HG03565 (cell line): ENCODE measurements around the gene ADAM12.
"Not testable (repeated sequence)": the region's sequence is repeated elsewhere in the genome, so short reads cannot be mapped to it uniquely, and the experiment has no call there.

Source experiments
- ATAC-seq: cut with Tn5 transposase; IDR thresholded peaks from one replicate; pipeline ENCODE4 v1.9.1; 2021; ENCODE audit warnings: mild to moderate bottlenecking, moderate library complexity; ENCODE audit not compliant: unreplicated experiment

Gene ADAM12

GRCh38 chr10:126375299-126375698 is 13.0 kb downstream of the ADAM12 start:
- ATAC-seq: no peak

GRCh38 chr10:126374435-126374834 is 13.8 kb downstream of the ADAM12 start:
- no peak for ATAC-seq

- ATAC-seq: no peak
Observed at GRCh38 chr10:126373972-126374371, 14.3 kb downstream of the ADAM12 start.

GRCh38 chr10:126373147-126373546 is 15.1 kb downstream of the ADAM12 start:
- ATAC-seq: no peak

- no peak for ATAC-seq
Observed at GRCh38 chr10:126372396-126372795, 15.9 kb downstream of the ADAM12 start.

GRCh38 chr10:126369125-126369710 is 19.1 kb downstream of the ADAM12 start:
- no peak for ATAC-seq

- ATAC-seq: no peak
Observed at GRCh38 chr10:126357169-126357568, 31.1 kb downstream of the ADAM12 start.

GRCh38 chr10:126353666-126354065 is 34.6 kb downstream of the ADAM12 start:
- ATAC-seq: no peak

GRCh38 chr10:126352453-126352852 is 35.8 kb downstream of the ADAM12 start:
- ATAC-seq: no peak

GRCh38 chr10:126351021-126351420 is 37.3 kb downstream of the ADAM12 start:
- no peak for ATAC-seq

- ATAC-seq: no peak
Observed at GRCh38 chr10:126350216-126350992, 37.9 kb downstream of the ADAM12 start.

GRCh38 chr10:126349676-126350075 is 38.6 kb downstream of the ADAM12 start:
- ATAC-seq: no peak

- no peak for ATAC-seq
Observed at GRCh38 chr10:126349101-126349500, 39.2 kb downstream of the ADAM12 start.

GRCh38 chr10:126343496-126343895 is 44.8 kb downstream of the ADAM12 start:
- ATAC-seq: not testable (repeated sequence)

GRCh38 chr10:126342680-126343079 is 45.6 kb downstream of the ADAM12 start:
- no peak for ATAC-seq

GRCh38 chr10:126341491-126341890 is 46.8 kb downstream of the ADAM12 start:
- ATAC-seq: no peak

GRCh38 chr10:126337251-126337810 is 50.9 kb downstream of the ADAM12 start:
- no peak for ATAC-seq

- ATAC-seq: no peak
Observed at GRCh38 chr10:126336801-126337200, 51.5 kb downstream of the ADAM12 start.

- no peak for ATAC-seq
Observed at GRCh38 chr10:126334272-126334671, 54.0 kb downstream of the ADAM12 start.

GRCh38 chr10:126332576-126332975 is 55.7 kb downstream of the ADAM12 start:
- ATAC-seq: no peak

GRCh38 chr10:126331101-126331500 is 57.2 kb downstream of the ADAM12 start:
- ATAC-seq: no peak

- no peak for ATAC-seq
Observed at GRCh38 chr10:126324826-126325225, 63.5 kb downstream of the ADAM12 start.
